NCI-H748 (cell line): ENCODE data around the gene OR2AT4.
"Not testable (repeated sequence)": the region's sequence is repeated elsewhere in the genome, so short reads cannot be mapped to it uniquely, and the experiment has no call there.

ENCODE experiments used
- DNase-seq: peaks from one replicate; lab custom pipeline; 2025; ENCODE audit not compliant: unreplicated experiment; lab: John Stamatoyannopoulos, UW

Gene OR2AT4

DNA sequence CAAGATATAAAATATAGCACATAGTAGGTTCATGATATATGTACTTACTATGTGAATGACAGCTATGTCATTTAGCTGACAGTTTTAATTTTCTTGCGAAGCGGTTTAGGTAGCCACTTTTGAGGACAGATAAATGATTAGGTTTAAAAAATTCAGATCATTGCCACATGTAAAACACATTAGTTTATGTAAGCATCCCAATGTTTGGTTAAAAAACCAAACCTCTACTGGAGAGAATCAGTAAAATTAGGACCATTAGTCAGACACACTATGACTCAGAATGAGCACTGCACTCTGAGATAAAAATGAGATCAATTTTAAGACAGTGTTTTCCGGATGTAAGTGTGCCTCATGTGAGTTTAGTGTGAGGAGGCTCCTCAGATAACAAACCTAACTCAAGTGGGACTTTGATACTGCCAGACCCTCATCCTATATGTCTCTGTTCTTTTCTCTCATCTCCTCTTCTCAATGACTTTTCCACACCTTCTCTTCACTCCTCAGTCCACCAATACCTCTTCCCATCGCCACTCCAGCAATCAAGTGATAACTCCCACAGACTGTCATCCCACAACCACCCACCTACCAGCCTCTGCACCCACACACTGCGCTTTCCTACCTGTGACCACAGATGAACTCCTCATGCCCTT, 6.8 kb upstream of the OR2AT4 start:
- no peak for DNase-seq

DNA sequence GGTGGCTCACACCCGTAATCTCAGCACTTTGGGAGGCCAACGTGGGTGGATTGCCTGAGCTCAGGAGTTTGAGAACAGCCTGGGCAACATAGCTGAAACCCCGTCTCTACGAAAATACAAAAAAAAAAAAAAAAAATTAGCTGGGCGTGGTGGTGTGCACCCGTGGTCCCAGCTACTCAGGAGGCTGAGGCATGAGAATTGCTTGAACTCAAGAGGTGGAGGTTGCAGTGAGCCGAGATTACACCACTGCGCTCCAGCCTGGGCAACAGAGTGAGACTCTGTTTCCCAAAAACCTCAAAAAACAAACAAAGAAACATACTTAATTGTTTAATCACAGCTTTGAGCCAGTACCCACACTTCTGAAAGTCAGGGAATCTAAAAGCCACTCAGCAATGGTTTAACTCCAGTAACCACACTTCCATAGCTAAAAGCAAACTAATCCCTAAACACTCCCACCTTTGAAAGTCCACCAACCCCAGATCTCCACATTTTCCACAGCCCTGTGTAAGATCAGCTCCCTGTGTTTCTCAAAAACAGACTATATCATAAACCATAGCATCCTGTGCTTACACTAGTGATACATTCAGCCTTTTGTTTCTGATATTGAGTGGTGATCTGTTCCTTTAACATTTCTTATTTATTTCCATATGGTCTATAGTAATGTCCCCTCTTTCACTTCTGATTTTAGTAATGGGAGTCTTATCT, 4.9 kb upstream of the OR2AT4 start:
- DNase-seq: no peak

DNA sequence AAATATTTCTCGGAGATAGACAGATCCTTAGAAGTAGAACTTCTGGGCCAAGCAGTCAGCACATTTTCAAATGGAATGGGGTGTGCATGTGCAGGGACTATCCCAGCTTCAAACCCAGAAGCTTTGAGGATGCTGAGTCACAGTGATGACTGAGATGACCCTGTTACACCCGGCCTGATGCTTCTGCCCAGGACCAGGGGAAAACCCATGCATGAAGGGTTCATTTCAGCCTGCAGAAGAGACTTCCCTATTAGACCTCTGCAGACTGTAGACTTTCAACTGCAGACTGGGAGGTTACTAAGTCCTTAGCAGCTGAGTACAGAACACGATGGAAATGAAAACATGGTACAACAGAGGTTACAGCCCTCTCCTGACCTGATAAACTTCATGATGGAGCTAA, 3.6 kb upstream of the OR2AT4 start:
- no peak for DNase-seq

DNA sequence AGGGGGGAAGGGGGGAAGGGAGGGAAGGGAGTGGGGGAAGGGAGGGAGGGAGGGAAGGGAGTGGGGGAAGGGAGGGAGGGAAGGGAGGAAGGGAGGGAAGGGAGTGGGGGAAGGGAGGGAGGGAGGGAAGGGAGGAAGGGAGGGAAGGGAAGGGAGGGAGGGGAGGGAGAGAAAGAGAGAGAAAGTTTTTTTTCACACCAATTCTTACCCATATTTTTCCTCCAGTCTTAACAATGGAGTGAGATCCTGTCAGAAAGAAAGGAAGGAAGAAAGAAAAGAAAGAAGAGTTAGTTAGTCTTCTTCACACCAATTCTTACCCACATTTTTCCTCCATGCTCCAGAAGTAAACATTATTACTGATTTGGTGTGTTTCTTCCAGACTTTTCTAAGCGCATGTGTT, 3.0 kb upstream of the OR2AT4 start:
- DNase-seq: no peak

DNA sequence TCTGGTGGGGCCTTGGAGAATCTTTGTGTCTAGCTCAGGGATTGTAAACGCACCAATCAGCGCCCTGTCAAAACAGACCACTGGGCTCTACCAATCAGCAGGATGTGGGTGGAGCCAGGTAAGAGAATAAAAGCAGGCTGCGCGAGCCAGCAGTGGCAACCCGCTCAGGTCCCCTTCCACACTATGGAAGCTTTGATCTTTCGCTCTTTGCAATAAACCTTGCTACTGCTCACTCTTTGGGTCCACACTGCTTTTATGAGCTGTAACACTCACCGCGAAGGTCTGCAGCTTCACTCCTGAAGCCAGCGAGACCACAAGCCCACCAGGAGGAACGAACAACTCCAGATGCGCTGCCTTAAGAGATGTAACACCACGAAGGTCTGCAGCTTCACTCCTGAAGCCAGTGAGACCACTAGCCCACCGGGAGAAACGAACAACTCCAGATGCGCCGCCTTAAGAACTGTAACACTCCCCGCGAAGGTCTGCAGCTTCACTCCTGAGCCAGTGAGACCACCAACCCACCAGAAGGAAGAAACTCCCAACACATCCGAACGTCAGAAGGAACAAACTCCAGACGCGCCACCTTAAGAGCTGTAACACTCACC, 2.3 kb upstream of the OR2AT4 start:
- DNase-seq: not testable (repeated sequence)

DNA sequence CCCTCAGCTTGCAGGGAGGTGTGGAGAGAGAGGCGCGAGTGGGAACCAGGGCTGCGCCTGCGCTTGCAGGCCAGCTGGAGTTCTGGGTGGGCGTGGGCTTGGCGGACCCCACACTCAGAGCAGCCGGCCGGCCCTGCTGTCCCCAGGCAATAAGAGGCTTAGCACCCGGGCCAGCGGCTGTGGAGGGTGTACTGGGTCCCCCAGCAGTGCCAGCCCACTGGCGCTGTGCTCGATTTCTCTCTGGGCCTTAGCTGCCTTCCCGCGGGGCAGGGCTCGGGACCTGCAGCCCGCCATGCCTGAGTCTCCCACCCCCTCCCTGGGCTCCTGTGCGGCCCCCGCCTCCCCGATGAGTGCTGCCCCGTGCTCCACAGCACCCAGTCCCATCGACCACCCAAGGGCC, 1.5 kb upstream of the OR2AT4 start:
- DNase-seq: not testable (repeated sequence)

DNA sequence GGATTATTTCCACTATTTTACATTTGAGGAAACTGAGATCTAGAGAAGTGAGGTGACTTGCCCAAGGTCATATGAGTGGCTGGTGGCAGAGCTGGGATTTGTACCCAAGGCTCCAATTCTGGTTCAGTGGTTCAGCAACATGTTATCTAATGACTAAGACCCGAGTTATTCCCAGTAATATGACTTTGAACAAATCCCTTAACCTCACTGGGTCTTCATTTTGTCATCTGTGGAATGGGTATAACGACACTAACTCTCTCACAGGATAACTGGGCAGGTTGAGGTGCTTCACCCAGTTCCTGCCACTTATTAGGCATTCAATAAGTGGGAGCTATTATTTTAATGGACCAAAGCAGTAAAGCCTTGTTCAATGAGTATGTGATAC, 489 bp upstream of the OR2AT4 start:
- DNase-seq: no peak

DNA sequence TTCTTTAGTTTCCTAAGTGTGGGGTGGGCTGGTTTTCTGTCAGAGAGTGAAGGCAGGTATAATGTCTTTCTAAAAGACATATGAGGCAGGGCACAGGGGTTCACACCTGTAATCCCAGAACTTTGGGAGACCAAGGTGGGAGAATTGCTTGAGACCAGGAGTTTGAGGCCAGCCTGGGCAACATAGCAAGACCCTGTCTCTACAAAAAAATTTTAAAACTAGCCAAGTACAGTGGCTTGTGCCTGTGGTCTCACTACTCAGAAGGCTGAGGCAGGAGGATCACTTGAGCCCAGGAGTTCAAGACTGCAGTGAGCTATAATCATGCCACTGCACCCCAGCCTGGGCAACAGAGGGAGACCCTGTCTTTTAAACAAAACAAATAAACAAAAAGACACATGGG, 2.3 kb downstream of the OR2AT4 start:
- DNase-seq: not testable (repeated sequence)

DNA sequence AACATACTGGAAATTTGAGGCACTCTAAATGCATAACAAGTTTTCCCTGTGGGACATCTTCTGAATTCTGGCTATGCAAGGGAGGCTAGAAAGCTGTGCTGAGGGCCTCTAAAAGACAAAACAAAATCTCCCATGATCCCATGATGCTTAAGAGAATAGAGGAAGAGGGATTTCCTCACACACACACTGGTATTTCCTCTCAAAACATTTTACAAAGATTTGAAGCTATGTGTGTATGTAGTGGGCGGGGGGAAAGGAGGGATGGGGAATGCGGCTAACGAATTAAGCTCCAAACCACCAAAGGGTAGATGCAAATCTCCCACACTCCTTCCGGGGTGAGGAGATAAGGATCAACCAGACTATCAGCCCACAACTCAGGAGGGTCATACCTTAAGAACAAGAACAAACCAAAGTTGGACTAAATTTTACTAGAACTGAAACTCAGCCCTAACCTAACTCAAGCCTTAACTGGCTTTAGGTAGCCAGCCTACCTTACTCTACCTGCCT, 6.0 kb downstream of the OR2AT4 start:
- DNase-seq: no peak

DNA sequence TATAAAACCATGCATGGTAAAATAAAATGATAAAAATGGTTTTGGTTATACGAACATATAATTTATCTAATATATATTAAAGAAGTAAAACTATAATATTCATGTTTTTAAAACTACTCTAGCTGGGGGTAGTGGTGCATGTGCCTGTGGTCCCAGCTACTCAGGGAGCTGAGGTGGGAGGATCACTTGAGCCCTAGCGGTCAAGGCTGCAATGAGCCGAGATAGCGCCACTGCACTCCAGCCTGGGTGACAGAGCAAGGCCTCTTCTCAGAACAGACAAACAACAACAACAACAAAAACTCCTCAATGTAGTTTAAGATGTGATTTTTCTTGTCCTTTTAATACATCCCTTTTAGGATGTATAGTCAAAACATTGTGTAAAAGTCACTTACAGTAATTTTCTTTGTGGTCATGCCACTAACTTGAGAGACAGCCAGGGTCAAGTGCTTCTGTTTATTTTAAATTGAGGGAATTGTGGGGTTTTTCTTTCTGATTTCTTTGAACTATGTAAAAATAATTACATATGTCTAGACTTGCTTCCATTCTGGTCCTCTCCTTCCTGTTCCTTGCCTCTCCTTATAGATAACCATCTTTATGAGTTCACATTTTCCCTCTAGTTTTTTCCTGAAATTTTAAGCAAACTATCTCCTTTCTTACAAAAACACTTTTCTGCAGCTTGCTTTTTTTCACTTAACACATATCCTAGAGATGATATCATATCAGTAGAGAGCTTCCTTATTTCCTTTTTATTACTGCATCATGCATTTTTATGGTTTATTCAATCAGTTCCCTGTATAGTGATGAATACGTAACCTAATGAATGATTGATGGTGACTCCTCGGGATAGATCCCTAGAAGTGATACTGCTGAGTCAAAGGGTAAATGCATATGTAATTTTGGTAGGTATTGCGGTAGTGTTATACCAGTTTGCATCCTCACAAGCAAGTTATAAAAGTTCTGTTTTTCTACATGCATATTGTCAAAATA, 9.1 kb downstream of the OR2AT4 start:
- no peak for DNase-seq

DNA sequence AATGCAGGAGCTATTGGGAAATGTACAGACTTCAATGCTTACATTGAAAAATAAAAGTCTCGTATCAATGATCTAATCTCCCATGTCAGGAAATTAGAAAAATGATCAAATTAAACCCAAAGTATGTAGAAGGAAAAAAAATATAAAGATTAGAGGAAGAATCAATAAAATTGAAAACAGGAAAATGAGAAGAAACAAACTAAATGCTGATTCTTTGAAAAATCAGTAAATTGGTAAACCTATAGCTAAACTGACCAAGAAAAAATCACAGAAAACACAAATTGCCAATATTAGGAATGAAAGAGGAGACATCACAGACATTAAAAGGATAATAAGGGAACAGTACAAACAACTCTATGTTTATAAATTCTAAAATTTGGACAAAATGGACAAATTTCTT, 11.8 kb downstream of the OR2AT4 start:
- no peak for DNase-seq

DNA sequence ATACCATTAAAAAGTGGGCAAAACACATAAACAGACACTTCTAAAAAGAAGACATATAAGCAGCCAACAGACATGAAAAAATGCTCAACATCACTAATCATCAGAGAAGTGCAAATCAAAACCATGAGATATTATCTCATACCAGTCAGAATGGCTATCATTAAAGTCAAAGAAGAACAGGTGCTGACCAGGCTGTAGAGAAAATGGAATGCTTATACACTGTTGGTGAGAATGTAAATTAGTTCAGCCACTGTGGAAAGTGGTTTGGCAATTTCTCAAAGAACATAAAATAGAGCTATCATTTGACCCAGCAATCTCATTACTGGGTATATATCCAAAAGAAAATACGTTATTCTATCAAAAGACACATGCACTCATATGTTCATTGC, 13.5 kb downstream of the OR2AT4 start:
- DNase-seq: no peak

DNA sequence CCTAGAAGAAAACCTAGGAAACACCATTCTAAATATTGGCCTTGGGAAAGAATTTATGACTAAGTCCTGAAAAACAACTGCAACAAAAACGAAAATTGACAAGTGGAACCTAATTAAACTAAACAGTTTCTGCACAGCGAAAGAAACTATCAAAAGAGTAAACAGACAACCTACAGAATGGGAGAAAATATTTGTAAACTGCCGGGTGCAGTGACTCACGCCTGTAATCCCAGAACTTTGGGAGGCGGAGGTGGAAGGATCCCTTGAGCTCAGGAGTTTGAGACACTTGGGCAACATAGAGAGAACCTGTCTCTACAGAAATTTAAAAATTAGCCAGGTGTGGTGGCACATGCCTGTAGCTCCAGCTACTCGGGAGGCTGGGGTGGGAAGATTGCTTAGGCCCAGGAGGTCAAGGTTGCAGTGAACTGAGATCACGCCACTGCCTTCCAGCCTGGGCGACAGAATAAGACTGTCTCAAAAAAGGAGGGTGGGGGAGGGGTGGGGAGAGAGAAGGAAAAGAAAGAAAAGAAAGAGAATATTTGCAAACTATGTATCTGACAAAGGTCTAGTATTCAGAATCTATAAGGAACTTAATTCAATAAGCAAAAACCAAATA, 14.0 kb downstream of the OR2AT4 start:
- DNase-seq: no peak

DNA sequence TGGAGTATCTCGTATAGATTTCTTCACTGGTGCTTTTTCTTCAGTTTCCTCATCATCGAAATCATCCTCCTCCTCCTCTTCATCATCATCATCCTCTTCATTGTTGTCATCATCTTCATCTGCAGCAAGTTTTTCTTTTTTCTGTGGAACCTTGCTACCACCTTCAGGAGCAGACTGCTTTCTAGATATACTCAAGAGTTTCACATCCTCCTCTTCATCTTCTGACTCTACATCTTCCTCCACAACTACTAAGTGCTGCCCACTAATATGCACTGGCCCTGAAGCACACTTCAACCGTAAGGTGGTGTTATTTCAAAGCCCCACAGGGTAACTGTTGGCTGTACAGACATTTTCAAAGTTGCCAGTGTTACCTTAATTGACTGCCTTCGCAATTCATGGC, 17.1 kb downstream of the OR2AT4 start:
- DNase-seq: no peak

DNA sequence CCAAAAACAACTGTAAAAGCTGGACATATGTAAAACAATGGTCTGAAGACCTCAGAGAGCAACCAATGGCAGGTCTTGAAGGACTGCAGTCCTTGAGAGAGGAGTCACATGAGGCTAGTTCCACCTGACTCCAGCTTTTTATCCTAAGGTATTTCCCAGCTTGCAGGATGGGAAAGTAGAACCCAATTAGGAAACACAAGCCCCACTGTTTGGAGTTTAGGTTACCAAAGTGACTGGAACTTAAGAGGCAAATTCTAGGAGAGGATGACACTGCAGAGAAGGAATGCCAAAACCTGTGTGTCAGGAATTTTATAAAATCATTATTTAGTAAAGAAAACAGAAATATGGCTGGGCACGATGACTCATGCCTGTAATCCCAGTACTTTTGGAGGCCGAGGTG, 18.4 kb downstream of the OR2AT4 start:
- no peak for DNase-seq

DNA sequence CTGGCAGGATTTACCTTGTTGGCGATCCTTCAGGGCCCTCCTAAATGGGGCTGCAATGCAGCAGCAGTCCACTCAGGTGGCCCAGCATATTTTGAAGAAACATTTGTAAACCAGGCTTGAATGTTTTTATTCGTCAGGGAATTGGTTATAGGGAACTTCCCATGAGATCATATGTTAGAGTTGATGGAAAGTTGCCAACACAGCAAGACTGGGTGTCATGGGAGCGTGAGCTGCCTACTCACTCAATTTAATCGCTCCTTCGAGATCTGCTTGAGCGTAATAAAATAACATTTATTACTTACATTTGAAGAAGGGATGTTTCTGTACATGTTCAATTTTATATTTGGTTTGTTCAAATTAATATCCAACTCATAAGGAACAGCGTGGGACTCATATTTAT, 19.4 kb downstream of the OR2AT4 start:
- DNase-seq: no peak

DNA sequence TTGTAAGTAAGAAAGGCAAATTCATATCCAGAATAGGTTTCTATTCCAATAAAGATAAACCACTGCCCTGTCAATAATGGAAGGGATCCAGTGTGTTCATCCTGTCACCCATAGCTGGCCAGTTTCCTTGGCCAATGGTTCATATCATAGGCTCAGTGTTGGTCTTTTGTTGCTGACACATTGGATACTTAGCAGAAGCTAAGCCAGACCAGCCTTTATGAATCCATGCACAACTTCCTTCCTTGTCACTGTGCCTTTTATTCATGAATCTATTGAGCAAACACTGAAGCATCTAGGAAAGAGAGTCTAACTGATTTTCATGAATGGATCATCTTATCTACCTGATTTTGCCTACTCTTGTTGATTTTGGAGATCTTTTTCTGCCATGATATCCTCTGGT, 20.0 kb downstream of the OR2AT4 start:
- DNase-seq: no peak

DNA sequence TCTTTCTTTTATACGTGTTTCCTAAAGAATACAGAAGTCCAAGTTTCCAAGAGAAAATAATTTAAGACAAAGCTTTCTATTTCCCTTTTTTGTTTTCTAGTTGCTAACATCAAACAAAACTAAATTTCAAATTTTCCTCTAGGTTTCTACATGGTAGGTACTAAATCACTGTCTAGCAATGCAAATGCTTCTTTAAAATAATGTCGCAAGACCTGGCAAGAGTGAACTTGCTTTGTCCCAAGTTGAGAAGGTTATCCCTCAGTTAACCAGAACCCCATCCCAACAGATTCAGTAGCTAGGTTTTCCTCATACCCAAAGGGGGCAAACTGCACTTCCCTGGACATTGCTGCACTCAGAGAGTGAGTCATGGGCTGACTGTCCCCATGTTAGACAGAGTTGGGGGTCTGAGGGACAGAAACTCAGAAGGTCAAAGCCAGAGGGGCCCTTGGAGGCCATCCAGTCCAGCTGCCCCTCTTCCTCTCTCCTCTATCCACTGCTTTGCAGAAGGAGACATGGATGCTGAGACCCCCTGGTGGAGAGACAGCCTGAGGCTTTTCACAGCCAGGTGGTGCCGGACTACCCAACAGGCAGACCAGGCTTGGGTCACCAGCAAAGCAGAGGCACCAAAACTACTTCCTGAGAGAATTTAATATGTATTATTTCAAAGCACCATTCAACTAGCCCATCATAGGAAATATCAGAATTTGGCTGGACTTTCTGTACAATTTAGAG, 23.1 kb downstream of the OR2AT4 start:
- DNase-seq: no peak

DNA sequence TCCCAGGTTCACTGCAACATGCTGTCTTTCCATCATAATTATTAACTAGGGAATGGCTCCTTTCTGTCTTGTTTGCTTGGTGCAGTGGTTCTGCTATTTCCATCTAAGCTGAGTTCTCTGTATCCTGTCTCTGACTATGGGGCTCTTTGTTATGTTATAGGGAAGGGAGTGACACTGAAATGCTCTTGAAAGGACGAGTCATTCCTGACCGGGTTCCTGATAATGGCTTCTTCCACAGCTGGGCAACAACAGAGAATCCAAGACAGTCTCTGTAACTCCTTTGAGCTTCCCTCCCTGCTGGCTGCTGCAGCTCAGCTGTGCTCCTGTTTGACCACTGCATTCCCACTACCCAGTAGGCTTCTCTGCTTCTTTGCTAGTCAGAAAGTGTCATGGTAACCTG, 24.1 kb downstream of the OR2AT4 start:
- peak; percentile 20 for DNase-seq

DNA sequence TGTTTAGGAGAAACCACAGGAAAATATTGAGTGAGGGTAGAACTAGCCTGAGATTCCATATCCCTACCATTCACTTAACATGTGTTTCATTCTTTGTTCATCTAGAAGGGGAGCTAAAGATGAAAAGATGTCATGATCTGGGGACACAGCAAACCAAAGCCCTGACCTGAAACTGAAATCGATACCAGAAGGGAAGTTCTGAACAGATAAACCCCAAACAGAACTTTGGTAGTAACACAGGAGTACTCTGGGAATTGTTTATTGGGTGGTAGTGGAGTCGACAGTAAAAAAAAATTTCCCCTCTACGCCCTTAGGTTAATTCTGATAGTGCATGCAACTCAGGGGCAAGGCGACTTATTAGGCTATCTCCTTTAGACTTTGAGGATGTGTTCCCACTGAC, 27.2 kb downstream of the OR2AT4 start:
- DNase-seq: no peak
